ENCODE results near the gene SHC3.

The SHC3 gene

GRCh38 chr9:88974641-88975040 is 204.0 kb downstream of the SHC3 start:
- Histone ChIP-seq H3K27me3 (replicated peaks in 2 of 5; ENCODE audit: control insufficient read depth in 4 of 5, insufficient read depth in 5 of 5, low read length in 4 of 5) (peaks cover 0 to 49% (median 8%) of the 10 kb centered on the region in 5 experiments), H3K9me3 (ENCODE audit: control extremely low read depth in 1 of 5, control insufficient read depth in 4 of 5, insufficient read depth in 2 of 5, low read depth in 1 of 5, low read length in 4 of 5) (peaks cover 0 to 17% (median 0%) of the 10 kb centered on the region in 5 experiments), H3K36me3 (ENCODE audit: control insufficient read depth in 4 of 4, insufficient read depth in 4 of 4, low read length in 3 of 4) (no peaks in the 10 kb centered on the region), H3K4me3 (ENCODE audit: control insufficient read depth in 1 of 7, extremely low read depth in 1 of 7, insufficient read depth in 4 of 7, low read depth in 2 of 7, low read length in 6 of 7) (no peak overlapping the region), H3K27ac (ENCODE audit: insufficient read depth in 1 of 2, low read depth in 1 of 2, low read length in 2 of 2, poor library complexity in 1 of 2, severe bottlenecking in 2 of 2) (no peak overlapping the region), H3K4me1 (ENCODE audit: control extremely low read depth in 1 of 4, control insufficient read depth in 4 of 4, insufficient read depth in 4 of 4, low read length in 3 of 4) (no peaks in the 10 kb centered on the region)
- peak in 1 of 3 donors; percentile 15 for DNase-seq
- POLR2A ChIA-PET = no interaction called here
- CTCF ChIA-PET = no interaction called here
- WGBS (ENCODE audit: insufficient coverage) = 100% methylated on average over 1 of the region's 7 CpGs

- Histone ChIP-seq H3K4me3 (ENCODE audit: control insufficient read depth in 1 of 7, extremely low read depth in 1 of 7, insufficient read depth in 4 of 7, low read depth in 2 of 7, low read length in 6 of 7) (no peak overlapping the region), H3K9me3 (ENCODE audit: control extremely low read depth in 1 of 5, control insufficient read depth in 4 of 5, insufficient read depth in 2 of 5, low read depth in 1 of 5, low read length in 4 of 5) (peaks cover 0 to 17% (median 0%) of the 10 kb centered on the region in 5 experiments), H3K4me1 (ENCODE audit: control extremely low read depth in 1 of 4, control insufficient read depth in 4 of 4, insufficient read depth in 4 of 4, low read length in 3 of 4) (no peaks in the 10 kb centered on the region), H3K36me3 (ENCODE audit: control insufficient read depth in 4 of 4, insufficient read depth in 4 of 4, low read length in 3 of 4) (no peaks in the 10 kb centered on the region), H3K27ac (ENCODE audit: insufficient read depth in 1 of 2, low read depth in 1 of 2, low read length in 2 of 2, poor library complexity in 1 of 2, severe bottlenecking in 2 of 2) (no peak overlapping the region), H3K27me3 (replicated peaks in 2 of 5; ENCODE audit: control insufficient read depth in 4 of 5, insufficient read depth in 5 of 5, low read length in 4 of 5) (peaks cover 0 to 59% (median 8%) of the 10 kb centered on the region in 5 experiments)
- peak; percentile 13 to 57 (median 17) for DNase-seq
- ChIA-PET CTCF (no interaction called here), POLR2A (no interaction called here)
- 95% methylated on average over 11 of the region's 12 CpGs for WGBS (ENCODE audit: insufficient coverage)
Measured at GRCh38 chr9:88973281-88974045, 205.2 kb downstream of the SHC3 start.

GRCh38 chr9:88972401-88972800 is 206.2 kb downstream of the SHC3 start:
- 94% methylated on average over 2 of the region's 4 CpGs for WGBS (ENCODE audit: insufficient coverage)
- Histone ChIP-seq H3K27ac (ENCODE audit: insufficient read depth in 1 of 2, low read depth in 1 of 2, low read length in 2 of 2, poor library complexity in 1 of 2, severe bottlenecking in 2 of 2) (no peak overlapping the region), H3K27me3 (replicated peaks in 2 of 5; ENCODE audit: control insufficient read depth in 4 of 5, insufficient read depth in 5 of 5, low read length in 4 of 5) (peaks cover 0 to 51% (median 10%) of the 10 kb centered on the region in 5 experiments), H3K4me1 (ENCODE audit: control extremely low read depth in 1 of 4, control insufficient read depth in 4 of 4, insufficient read depth in 4 of 4, low read length in 3 of 4) (no peaks in the 10 kb centered on the region), H3K9me3 (ENCODE audit: control extremely low read depth in 1 of 5, control insufficient read depth in 4 of 5, insufficient read depth in 2 of 5, low read depth in 1 of 5, low read length in 4 of 5) (peaks cover 0 to 17% (median 0%) of the 10 kb centered on the region in 5 experiments), H3K4me3 (ENCODE audit: control insufficient read depth in 1 of 7, extremely low read depth in 1 of 7, insufficient read depth in 4 of 7, low read depth in 2 of 7, low read length in 6 of 7) (no peak overlapping the region), H3K36me3 (ENCODE audit: control insufficient read depth in 4 of 4, insufficient read depth in 4 of 4, low read length in 3 of 4) (no peaks in the 10 kb centered on the region)
- no peak for DNase-seq
- ChIA-PET CTCF (no interaction called here), POLR2A (no interaction called here)

GRCh38 chr9:88971131-88971960 is 207.3 kb downstream of the SHC3 start:
- H3K4me3 ChIP-seq (ENCODE audit: control insufficient read depth in 1 of 7, extremely low read depth in 1 of 7, insufficient read depth in 4 of 7, low read depth in 2 of 7, low read length in 6 of 7) = no peak overlapping the region
- no peak for DNase-seq
- ChIA-PET POLR2A (no interaction called here), CTCF (no interaction called here)
- H3K36me3 ChIP-seq (ENCODE audit: control insufficient read depth in 4 of 4, insufficient read depth in 4 of 4, low read length in 3 of 4) = no peaks in the 10 kb centered on the region
- no peak overlapping the region for H3K27ac ChIP-seq (ENCODE audit: insufficient read depth in 1 of 2, low read depth in 1 of 2, low read length in 2 of 2, poor library complexity in 1 of 2, severe bottlenecking in 2 of 2)
- peaks cover 0 to 47% (median 8%) of the 10 kb centered on the region in 5 experiments for H3K27me3 ChIP-seq (replicated peaks in 2 of 5; ENCODE audit: control insufficient read depth in 4 of 5, insufficient read depth in 5 of 5, low read length in 4 of 5)
- H3K4me1 ChIP-seq (ENCODE audit: control extremely low read depth in 1 of 4, control insufficient read depth in 4 of 4, insufficient read depth in 4 of 4, low read length in 3 of 4) = no peaks in the 10 kb centered on the region
- peaks cover 0 to 17% (median 0%) of the 10 kb centered on the region in 5 experiments for H3K9me3 ChIP-seq (ENCODE audit: control extremely low read depth in 1 of 5, control insufficient read depth in 4 of 5, insufficient read depth in 2 of 5, low read depth in 1 of 5, low read length in 4 of 5)
- 83% methylated on average over 23 of the region's 23 CpGs for WGBS (ENCODE audit: insufficient coverage)

GRCh38 chr9:88969646-88970373 is 208.8 kb downstream of the SHC3 start:
- Histone ChIP-seq H3K36me3 (ENCODE audit: control insufficient read depth in 4 of 4, insufficient read depth in 4 of 4, low read length in 3 of 4) (no peaks in the 10 kb centered on the region), H3K27me3 (replicated peaks in 2 of 5; ENCODE audit: control insufficient read depth in 4 of 5, insufficient read depth in 5 of 5, low read length in 4 of 5) (peaks cover 0 to 44% (median 8%) of the 10 kb centered on the region in 5 experiments), H3K4me3 (ENCODE audit: control insufficient read depth in 1 of 7, extremely low read depth in 1 of 7, insufficient read depth in 4 of 7, low read depth in 2 of 7, low read length in 6 of 7) (no peak overlapping the region), H3K27ac (ENCODE audit: insufficient read depth in 1 of 2, low read depth in 1 of 2, low read length in 2 of 2, poor library complexity in 1 of 2, severe bottlenecking in 2 of 2) (no peak overlapping the region), H3K9me3 (ENCODE audit: control extremely low read depth in 1 of 5, control insufficient read depth in 4 of 5, insufficient read depth in 2 of 5, low read depth in 1 of 5, low read length in 4 of 5) (peaks cover 0 to 17% (median 0%) of the 10 kb centered on the region in 5 experiments), H3K4me1 (ENCODE audit: control extremely low read depth in 1 of 4, control insufficient read depth in 4 of 4, insufficient read depth in 4 of 4, low read length in 3 of 4) (no peaks in the 10 kb centered on the region)
- 94% methylated on average over 7 of the region's 8 CpGs for WGBS (ENCODE audit: insufficient coverage)
- ChIA-PET POLR2A (no interaction called here), CTCF (no interaction called here)
- no peak for DNase-seq

GRCh38 chr9:88968799-88969198 is 209.8 kb downstream of the SHC3 start:
- WGBS (ENCODE audit: insufficient coverage) = 85% methylated on average over 4 of the region's 4 CpGs
- Histone ChIP-seq H3K4me3 (ENCODE audit: control insufficient read depth in 1 of 7, extremely low read depth in 1 of 7, insufficient read depth in 4 of 7, low read depth in 2 of 7, low read length in 6 of 7) (no peak overlapping the region), H3K9me3 (ENCODE audit: control extremely low read depth in 1 of 5, control insufficient read depth in 4 of 5, insufficient read depth in 2 of 5, low read depth in 1 of 5, low read length in 4 of 5) (peaks cover 0 to 14% (median 0%) of the 10 kb centered on the region in 5 experiments), H3K27me3 (replicated peaks in 2 of 5; ENCODE audit: control insufficient read depth in 4 of 5, insufficient read depth in 5 of 5, low read length in 4 of 5) (peaks cover 0 to 36% (median 10%) of the 10 kb centered on the region in 5 experiments), H3K27ac (ENCODE audit: insufficient read depth in 1 of 2, low read depth in 1 of 2, low read length in 2 of 2, poor library complexity in 1 of 2, severe bottlenecking in 2 of 2) (no peak overlapping the region), H3K4me1 (ENCODE audit: control extremely low read depth in 1 of 4, control insufficient read depth in 4 of 4, insufficient read depth in 4 of 4, low read length in 3 of 4) (no peaks in the 10 kb centered on the region), H3K36me3 (ENCODE audit: control insufficient read depth in 4 of 4, insufficient read depth in 4 of 4, low read length in 3 of 4) (no peaks in the 10 kb centered on the region)
- ChIA-PET CTCF (no interaction called here), POLR2A (no interaction called here)
- DNase-seq = no peak

All from common myeloid progenitor, CD34-positive (primary cell).